ENCODE measurements around the gene CNTN3.

CNTN3 gene

DNA sequence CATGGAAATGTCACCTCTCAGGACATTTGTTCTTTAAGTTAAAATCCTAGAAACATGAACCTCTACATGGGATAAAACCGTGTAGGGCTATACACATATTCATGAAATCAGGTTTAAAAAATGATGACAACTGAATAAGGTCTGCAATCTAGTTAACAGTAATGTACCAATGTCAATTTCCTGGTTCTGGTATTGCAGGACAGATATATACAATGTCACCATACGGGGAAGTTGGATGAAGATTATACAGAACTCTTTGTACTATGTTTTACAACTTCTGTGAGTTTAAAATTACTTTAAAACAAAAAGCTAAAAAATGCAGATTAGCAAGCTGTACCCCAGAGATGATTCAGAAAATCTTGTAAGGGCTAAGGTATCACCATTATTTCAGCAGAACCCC, 6.7 kb downstream of the CNTN3 start:
- Histone ChIP-seq H3K36me3 (replicated peaks) (no peaks in the 10 kb centered on the region), H3K4me3 (ENCODE audit: low read depth, low read length) (no peak overlapping the region), H3K27me3 (replicated peaks) (no peaks in the 10 kb centered on the region), H3K27ac (no peak overlapping the region)
- DNase-seq, result no peak
- TF ChIP-seq CTCF (IDR thresholded peaks at IDR 0.05; ENCODE audit: low read depth, low read length, missing control alignments), result no peak
- in situ Hi-C loops (cut with HindIII; ENCODE audit: low pct_ligation_motif_present, low sequenced_read_pairs), result no loop called here

- in situ Hi-C loops (cut with HindIII; ENCODE audit: low pct_ligation_motif_present, low sequenced_read_pairs), result no loop called here
- TF ChIP-seq CTCF (IDR thresholded peaks at IDR 0.05; ENCODE audit: low read depth, low read length, missing control alignments), result no peak
These were observed 7.5 kb downstream of the CNTN3 start for GRCh38 chr3:74606996-74607395.

GRCh38 chr3:74605437-74605836, 9.0 kb downstream of the CNTN3 start:
- no peak overlapping the region for H3K27ac ChIP-seq
- no peaks in the 10 kb centered on the region for H3K36me3 ChIP-seq (replicated peaks)
- H3K4me3 ChIP-seq (ENCODE audit: low read depth, low read length), result no peak overlapping the region
- in situ Hi-C loops (cut with HindIII; ENCODE audit: low pct_ligation_motif_present, low sequenced_read_pairs), result no loop called here
- no peaks in the 10 kb centered on the region for H3K27me3 ChIP-seq (replicated peaks)
- TF ChIP-seq CTCF (IDR thresholded peaks at IDR 0.05; ENCODE audit: low read depth, low read length, missing control alignments), result no peak
- DNase-seq, result no peak

More at GRCh38 chr3:74606996-74607395, 7.5 kb downstream of the CNTN3 start:
- no peaks in the 10 kb centered on the region for H3K27me3 ChIP-seq (replicated peaks)
- no peak overlapping the region for H3K27ac ChIP-seq
- DNase-seq, result no peak
- no peak overlapping the region for H3K4me3 ChIP-seq (ENCODE audit: low read depth, low read length)
- H3K36me3 ChIP-seq (replicated peaks), result no peaks in the 10 kb centered on the region

DNA sequence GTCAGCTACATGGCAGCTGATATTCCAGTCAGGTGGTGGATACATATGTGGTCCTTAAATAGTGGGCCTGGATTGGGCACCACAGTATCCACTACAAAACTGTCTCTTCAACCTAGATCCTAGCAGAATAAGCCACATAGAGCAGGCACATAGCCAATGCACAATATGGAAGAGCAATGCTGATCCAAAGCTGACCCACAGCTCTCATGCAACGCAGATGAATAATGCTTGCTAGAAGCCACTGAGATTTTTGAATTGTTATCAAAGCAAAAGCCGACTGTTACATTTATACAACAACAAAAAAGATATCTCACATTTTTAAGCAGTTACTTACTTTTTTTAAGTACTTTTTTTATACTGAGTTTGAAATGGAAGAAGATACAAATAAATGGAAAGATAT, 11.2 kb downstream of the CNTN3 start:
- in situ Hi-C loops (cut with HindIII; ENCODE audit: low pct_ligation_motif_present, low sequenced_read_pairs), result no loop called here

DNA sequence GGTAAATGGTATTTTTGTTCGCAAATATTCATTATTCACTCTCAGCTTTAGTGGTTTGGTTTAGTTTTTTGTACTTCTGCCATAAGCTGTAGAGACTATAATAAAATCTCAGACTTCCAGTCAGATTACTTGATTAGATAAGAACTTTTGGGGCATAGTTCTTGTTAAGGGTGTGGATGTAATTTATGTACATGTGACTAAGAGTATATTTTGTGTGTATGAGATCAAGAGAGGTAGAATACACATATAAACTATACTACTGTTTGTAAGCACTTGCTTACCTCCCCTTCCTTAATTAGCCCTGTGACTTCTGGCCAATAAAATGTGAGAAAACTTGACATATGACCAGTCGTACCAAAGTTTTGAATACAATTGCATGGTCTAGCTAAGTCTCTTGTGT, 12.0 kb downstream of the CNTN3 start:
- H3K27me3 ChIP-seq (replicated peaks), result no peaks in the 10 kb centered on the region

More for the DNA sequence above, 11.2 kb downstream of the CNTN3 start:
- TF ChIP-seq CTCF (IDR thresholded peaks at IDR 0.05; ENCODE audit: low read depth, low read length, missing control alignments), result no peak
- H3K27me3 ChIP-seq (replicated peaks), result no peaks in the 10 kb centered on the region
- H3K27ac ChIP-seq, result no peak overlapping the region
- no peaks in the 10 kb centered on the region for H3K36me3 ChIP-seq (replicated peaks)
- DNase-seq, result no peak
- no peak overlapping the region for H3K4me3 ChIP-seq (ENCODE audit: low read depth, low read length)

More for the DNA sequence above, 12.0 kb downstream of the CNTN3 start:
- TF ChIP-seq CTCF (IDR thresholded peaks at IDR 0.05; ENCODE audit: low read depth, low read length, missing control alignments), result no peak
- in situ Hi-C loops (cut with HindIII; ENCODE audit: low pct_ligation_motif_present, low sequenced_read_pairs), result no loop called here
- Histone ChIP-seq H3K27ac (no peak overlapping the region), H3K36me3 (replicated peaks) (no peaks in the 10 kb centered on the region), H3K4me3 (ENCODE audit: low read depth, low read length) (no peak overlapping the region)
- no peak for DNase-seq
